GM12878 (cell line): Measurements from ENCODE around the gene SORL1. TPM values are rescaled to one million over a fixed set of nuclear protein-coding genes. Genes with fewer than 3 reads are reported as not detected.

Experiments
- ATAC-seq: fragments of 200-7000 bp; cut with Tn5 transposase; 3 replicates; pipeline ENCODE4 v1.9.1; 2020; ENCODE audit warnings: mild to moderate bottlenecking, moderate library complexity
- BruUV-seq: library from RNA; stranded (reverse); fragments of 400-500 nt; replicated peaks from 2 replicates; lab custom pipeline; 2021; lab: Mats Ljungman, UMichigan
- CTCF ChIA-PET: fragments of 300-600 bp; sonication (Branson Sonifier 250); formaldehyde crosslinking; extraction: SDS; loops from one replicate; lab custom pipeline; 2021; ENCODE audit warnings: inconsistent platforms; lab: Yijun Ruan, JAX
- POLR2A ChIA-PET: fragments of 350-600 bp; formaldehyde crosslinking; extraction: SDS; loops from one replicate; lab custom pipeline; 2021; ENCODE audit warnings: inconsistent platforms; lab: Charles Lee
- RAD21 ChIA-PET: fragments of 300-600 bp; sonication (Branson Sonifier 250); formaldehyde crosslinking; loops from one replicate; lab custom pipeline; 2023; ENCODE audit warnings: antibody characterized with exemption; ENCODE audit not compliant: unreplicated experiment; lab: Charles Lee
- SMC1A ChIA-PET: fragments of 300-600 bp; sonication (Branson Sonifier 250); formaldehyde crosslinking; loops from one replicate; lab custom pipeline; 2023; ENCODE audit not compliant: unreplicated experiment, uncharacterized antibody; lab: Charles Lee
- DNase-seq: peaks from one replicate; pipeline ENCODE4 v3.0.0-alpha.2; 2011; ENCODE audit warnings: low read depth, low spot score
- FAIRE-seq: peaks from 3 replicates; lab custom pipeline; 2011; peaks lifted over from hg19 to GRCh38; lab: Jason Lieb, UNC
- H2AFZ ChIP-seq: 2 replicates; pipeline ENCODE4 v1.6.0; 2011; ENCODE audit warnings: low read depth, low read length, control low read depth; ENCODE audit not compliant: control insufficient read depth
- H3K27ac ChIP-seq: 2 replicates; pipeline ENCODE4 v1.5.1; 2011; ENCODE audit warnings: control low read depth; ENCODE audit not compliant: control insufficient read depth, insufficient read depth
- H3K27me3 ChIP-seq, 2 experiments: replicated peaks in 1 of 2; 2 replicates each; pipeline versions ENCODE4 v1.6.0 to v1.6.1; 2011; ENCODE audit warnings: low read length in 1 of 2; ENCODE audit not compliant: control insufficient read depth in 2 of 2, insufficient read depth in 2 of 2
- H3K36me3 ChIP-seq, 2 experiments: 2 replicates each; pipeline ENCODE4 v1.5.1; 2011; ENCODE audit warnings: low read length in 1 of 2; ENCODE audit not compliant: control insufficient read depth in 2 of 2, insufficient read depth in 2 of 2
- H3K4me1 ChIP-seq: 2 replicates; pipeline ENCODE4 v1.6.1; 2011; ENCODE audit warnings: mild to moderate bottlenecking, low read length, moderate library complexity, mixed read lengths; ENCODE audit not compliant: control insufficient read depth, insufficient read depth
- H3K4me2 ChIP-seq: 2 replicates; pipeline ENCODE4 v1.6.0; 2011; ENCODE audit warnings: control low read depth; ENCODE audit not compliant: control insufficient read depth, insufficient read depth
- H3K4me3 ChIP-seq: fragments of 200-600 bp; sonication (generic); 2 replicates; pipeline ENCODE4 v1.5.1; 2016
- H3K79me2 ChIP-seq: 2 replicates; pipeline ENCODE4 v1.6.0; 2011; ENCODE audit warnings: low read length; ENCODE audit not compliant: control insufficient read depth, insufficient read depth
- H3K9ac ChIP-seq: 2 replicates; pipeline ENCODE4 v1.8.0; 2011; ENCODE audit warnings: low read length, control low read depth, mixed read lengths; ENCODE audit not compliant: control insufficient read depth, insufficient read depth
- H3K9me3 ChIP-seq: replicated peaks from 3 replicates; pipeline ENCODE4 v1.5.1; 2011; ENCODE audit warnings: mild to moderate bottlenecking, low read length; ENCODE audit not compliant: control insufficient read depth, insufficient read depth
- H4K20me1 ChIP-seq: 2 replicates; pipeline ENCODE4 v1.6.0; 2011; ENCODE audit not compliant: control insufficient read depth, insufficient read depth
- ASH2L ChIP-seq: fragments of 300-600, 200-600 bp; sonication (generic); IDR thresholded peaks from 2 replicates; pipeline ENCODE4 v1.6.1; 2017; ENCODE audit warnings: low read depth, mild to moderate bottlenecking, borderline replicate concordance
- BACH1 ChIP-seq: fragments of 450-650 bp; IDR thresholded peaks from 2 replicates; pipeline ENCODE4 v1.6.1; 2017; ENCODE audit warnings: mild to moderate bottlenecking, borderline replicate concordance
- BMI1 ChIP-seq: fragments of 450-650 bp; IDR thresholded peaks from 2 replicates; pipeline ENCODE4 v1.6.1; 2016; ENCODE audit warnings: mild to moderate bottlenecking, moderate library complexity, borderline replicate concordance
- DPF2 ChIP-seq: fragments of 450-650 bp; IDR thresholded peaks from 2 replicates; pipeline ENCODE4 v1.6.1; 2017; ENCODE audit warnings: mild to moderate bottlenecking
- FOXM1 ChIP-seq: IDR thresholded peaks from 2 replicates; pipeline ENCODE4 v1.6.1; 2012; ENCODE audit warnings: low read depth, mild to moderate bottlenecking, inconsistent platforms, low read length, moderate library complexity
- HDAC6 ChIP-seq: fragments of 200-600 bp; sonication (generic); IDR thresholded peaks from one replicate; pipeline ENCODE4 v1.8.0; 2017; ENCODE audit warnings: antibody characterized with exemption; ENCODE audit not compliant: unreplicated experiment
- IKZF2 ChIP-seq, 2 experiments: fragments of 450-650 bp; IDR thresholded peaks; 2 replicates each; pipeline ENCODE4 v1.6.1; 2017; ENCODE audit warnings: mild to moderate bottlenecking in 2 of 2, moderate library complexity in 2 of 2
- IRF4 ChIP-seq: IDR thresholded peaks from 2 replicates; pipeline ENCODE4 v1.6.1; 2011; ENCODE audit warnings: low read depth, low read length
- MEF2A ChIP-seq: IDR thresholded peaks from 2 replicates; pipeline ENCODE4 v1.6.1; 2011; ENCODE audit warnings: low read depth, mild to moderate bottlenecking, low read length, moderate library complexity; ENCODE audit not compliant: insufficient read depth
- NFXL1 ChIP-seq: fragments of 450-650 bp; IDR thresholded peaks from 2 replicates; pipeline ENCODE4 v1.6.1; 2017; ENCODE audit warnings: antibody characterized with exemption, mild to moderate bottlenecking, borderline replicate concordance
- NFYA ChIP-seq: IDR thresholded peaks from 2 replicates; pipeline ENCODE4 v1.6.1; 2011; ENCODE audit warnings: low read depth, mild to moderate bottlenecking, low read length, improper control_type of control experiment, borderline replicate concordance
- NR2F1 ChIP-seq: fragments of 450-650 bp; conservative IDR thresholded peaks from 2 replicates; pipeline ENCODE4 v1.6.1; 2017; ENCODE audit warnings: mild to moderate bottlenecking
- RUNX3 ChIP-seq: IDR thresholded peaks from 2 replicates; pipeline ENCODE4 v1.6.1; 2012; ENCODE audit warnings: low read length, inconsistent platforms
- YBX1 ChIP-seq: fragments of 450-650 bp; IDR thresholded peaks from 2 replicates; pipeline ENCODE4 v1.6.1; 2016; ENCODE audit warnings: antibody characterized with exemption
- WGBS: methylation state at CpG from one replicate; pipeline ENCODE4 v1.1.6; 2016; ENCODE audit warnings: low lambda C conversion rate; ENCODE audit not compliant: insufficient replicate concordance, insufficient coverage; ENCODE audit errors: missing lambda C conversion rate; 5-methylcytosine and 5-hydroxymethylcytosine counted together
- in situ Hi-C: fragments of 300-500 bp; cut with MboI; formaldehyde crosslinking; loops from 9 replicates; pipeline ENCODE4 v1.14.3; 2018; ENCODE audit warnings: mixed read lengths
- intact Hi-C: fragments of 100-400 bp; cut with micrococcal nuclease; formaldehyde crosslinking; loops from one replicate; pipeline ENCODE4 v1.14.2; 2022; ENCODE audit not compliant: unreplicated experiment
- polyA plus RNA-seq, 11 experiments: library from polyadenylated mRNA; depleted of rRNA in 4 of 11; unstranded in 6 of 11; stranded (reverse) in 5 of 11; fragments of >200 nt; fragmentation: Nextera tagmentation in 4 of 11; fragmentation: Illumina TruSeq in 1 of 11; extraction: Ambion mirVana in 4 of 11; extraction: Trizol in 1 of 11; gene quantifications; 1 replicate in 1 of 11; 2 replicates in 10 of 11; pipeline versions ENCODE4 v1.2.1 to v1.2.3, GENCODE V29; 2011 to 2016; ENCODE audit warnings: inconsistent platforms in 2 of 11, missing spikeins in 2 of 11, low read depth in 1 of 11
- total RNA-seq, 4 experiments: library from RNA; depleted of rRNA in 3 of 4; stranded (reverse); fragments of >200 nt in 3 of 4; fragmentation: Illumina TruSeq in 1 of 4; extraction: Trizol in 1 of 4; gene quantifications; 2 replicates each; pipeline versions ENCODE4 v1.2.1 to v1.2.3, GENCODE V29; 2013 to 2021
- TF ChIP-seq, protein P1 (sequence below): IDR thresholded peaks from 2 replicates; pipeline ENCODE4 v1.6.1; 2011; ENCODE audit warnings: low read depth, mild to moderate bottlenecking, low read length, moderate library complexity, borderline replicate concordance; ENCODE audit errors: extremely low read depth
- TF ChIP-seq, protein P2 (sequence below): IDR thresholded peaks from 2 replicates; pipeline ENCODE4 v1.6.1; 2011; ENCODE audit warnings: low read depth, low read length, improper control_type of control experiment, borderline replicate concordance
- TF ChIP-seq, protein P3 (sequence below): IDR thresholded peaks from 2 replicates; pipeline ENCODE4 v1.6.1; 2012; ENCODE audit warnings: low read length, inconsistent platforms
- TF ChIP-seq, protein P4 (sequence below): fragments of 450-650 bp; IDR thresholded peaks from 2 replicates; pipeline ENCODE4 v1.6.1; 2017; ENCODE audit warnings: mild to moderate bottlenecking, moderate library complexity

The SORL1 gene
- total and polyA plus RNA-seq, 10 of the 15 experiments (the other 5 are each of a cell fraction or from before 2014, with no cell fraction given): 20.2 to 107 (median 59.9) TPM

DNA sequence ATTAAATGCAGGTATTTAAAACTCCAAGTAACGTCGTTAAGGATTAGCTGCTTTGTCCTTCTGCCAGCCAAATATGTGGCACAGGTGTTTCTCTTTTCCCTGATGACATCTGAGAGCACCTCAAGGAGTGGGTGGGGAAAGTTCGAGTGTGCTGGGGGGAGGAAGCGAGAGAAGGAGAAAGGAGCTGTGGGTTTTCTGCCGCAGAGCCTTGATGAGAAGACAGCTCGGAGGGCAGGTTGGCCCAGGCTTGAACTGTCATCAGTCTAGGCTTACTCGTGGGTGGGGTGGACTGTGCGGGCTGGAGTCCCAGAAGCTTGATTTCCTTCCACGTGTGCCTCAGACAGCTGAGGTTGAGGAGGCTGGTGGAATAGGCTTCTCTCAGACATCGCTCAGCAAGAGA lies 15.9 kb downstream of the SORL1 start:
- intact Hi-C loops (no loop called here), in situ Hi-C loops (loop anchor here (25.0 kb wide), 1 partner anchor 1594 kb away; the partner anchor contains the start of gene HSPA8)
- H3K9me3 ChIP-seq: no peaks in the 10 kb centered on the region; the same call in 2 of the 3 replicates
- SMC1A ChIA-PET: interaction anchor here (0.8 to 15.0 kb wide), 26 partner anchors 12 to 148 kb away, joined by 3 to 266 read pairs (median 5); partner anchors contain the start of genes SORL1 and SORL1-AS1
- ATAC-seq (peak; percentile 65), DNase-seq (peak; percentile 90), FAIRE-seq (peak; percentile 27)
- H4K20me1 ChIP-seq: no peaks in the 10 kb centered on the region
- RAD21 ChIA-PET: interaction anchor here (0.8 to 10.9 kb wide), 24 partner anchors 9 to 131 kb away, joined by 3 to 232 read pairs (median 6); partner anchors contain the start of genes SORL1 and SORL1-AS1
- H3K79me2 ChIP-seq: peaks cover 93% of the 10 kb centered on the region
- peak overlapping the region; percentile 54; the same call in 1 of the 2 replicates for H3K4me3 ChIP-seq
- peak overlapping the region; percentile 83 for H3K27ac ChIP-seq
- peaks cover 78% of the 10 kb centered on the region for H3K4me1 ChIP-seq
- H3K27me3 ChIP-seq: no peaks in the 10 kb centered on the region
- WGBS: under 1% methylated on average over 10 of the region's 10 CpGs
- CTCF ChIA-PET: interaction anchor here (0.7 to 4.0 kb wide), 12 partner anchors 12 to 123 kb away, joined by 3 to 21 read pairs (median 4); partner anchors contain the start of genes SORL1 and SORL1-AS1
- no TSS peak for BruUV-seq
- H3K9ac ChIP-seq: peak overlapping the region; percentile 67
- peaks cover 12 to 25% of the 10 kb centered on the region in 2 experiments; a peak in 3 of 4 replicates for H3K36me3 ChIP-seq
- POLR2A ChIA-PET: interaction anchor here (0.8 to 7.9 kb wide), 9 partner anchors 12 to 175 kb away, joined by 3 to 86 read pairs (median 13); partner anchors contain the start of genes SC5D, SORL1 and SORL1-AS1
- no peak overlapping the region for H2AFZ ChIP-seq
- peak overlapping the region; percentile 50 for H3K4me2 ChIP-seq
- TF ChIP-seq HDAC6 (no peak), MEF2A (peak; percentile 82), DPF2 (peak; percentile 88), NFYA (no peak), RUNX3 (peak; percentile 96), ASH2L (no peak), IKZF2 (IDR thresholded peaks at IDR 0.05) (peak; percentile 96 to 97), NFXL1 (no peak), FOXM1 (peak; percentile 90; the same call in 1 of the 2 replicates), NR2F1 (0 out of 2 replicates have a peak, but pooled peaks have one; percentile 8), YBX1 (no peak), BACH1 (no peak; the same call in 1 of the 2 replicates), IRF4 (peak; percentile 87), BMI1 (peak; percentile 71)
- TF ChIP-seq, protein P1, sequence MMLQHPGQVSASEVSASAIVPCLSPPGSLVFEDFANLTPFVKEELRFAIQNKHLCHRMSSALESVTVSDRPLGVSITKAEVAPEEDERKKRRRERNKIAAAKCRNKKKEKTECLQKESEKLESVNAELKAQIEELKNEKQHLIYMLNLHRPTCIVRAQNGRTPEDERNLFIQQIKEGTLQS: no peak
- TF ChIP-seq, protein P2, sequence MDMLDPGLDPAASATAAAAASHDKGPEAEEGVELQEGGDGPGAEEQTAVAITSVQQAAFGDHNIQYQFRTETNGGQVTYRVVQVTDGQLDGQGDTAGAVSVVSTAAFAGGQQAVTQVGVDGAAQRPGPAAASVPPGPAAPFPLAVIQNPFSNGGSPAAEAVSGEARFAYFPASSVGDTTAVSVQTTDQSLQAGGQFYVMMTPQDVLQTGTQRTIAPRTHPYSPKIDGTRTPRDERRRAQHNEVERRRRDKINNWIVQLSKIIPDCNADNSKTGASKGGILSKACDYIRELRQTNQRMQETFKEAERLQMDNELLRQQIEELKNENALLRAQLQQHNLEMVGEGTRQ: no peak; the same call in 1 of the 2 replicates
- TF ChIP-seq, protein P3, sequence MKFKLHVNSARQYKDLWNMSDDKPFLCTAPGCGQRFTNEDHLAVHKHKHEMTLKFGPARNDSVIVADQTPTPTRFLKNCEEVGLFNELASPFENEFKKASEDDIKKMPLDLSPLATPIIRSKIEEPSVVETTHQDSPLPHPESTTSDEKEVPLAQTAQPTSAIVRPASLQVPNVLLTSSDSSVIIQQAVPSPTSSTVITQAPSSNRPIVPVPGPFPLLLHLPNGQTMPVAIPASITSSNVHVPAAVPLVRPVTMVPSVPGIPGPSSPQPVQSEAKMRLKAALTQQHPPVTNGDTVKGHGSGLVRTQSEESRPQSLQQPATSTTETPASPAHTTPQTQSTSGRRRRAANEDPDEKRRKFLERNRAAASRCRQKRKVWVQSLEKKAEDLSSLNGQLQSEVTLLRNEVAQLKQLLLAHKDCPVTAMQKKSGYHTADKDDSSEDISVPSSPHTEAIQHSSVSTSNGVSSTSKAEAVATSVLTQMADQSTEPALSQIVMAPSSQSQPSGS: peak; percentile 85
- TF ChIP-seq, protein P4, sequence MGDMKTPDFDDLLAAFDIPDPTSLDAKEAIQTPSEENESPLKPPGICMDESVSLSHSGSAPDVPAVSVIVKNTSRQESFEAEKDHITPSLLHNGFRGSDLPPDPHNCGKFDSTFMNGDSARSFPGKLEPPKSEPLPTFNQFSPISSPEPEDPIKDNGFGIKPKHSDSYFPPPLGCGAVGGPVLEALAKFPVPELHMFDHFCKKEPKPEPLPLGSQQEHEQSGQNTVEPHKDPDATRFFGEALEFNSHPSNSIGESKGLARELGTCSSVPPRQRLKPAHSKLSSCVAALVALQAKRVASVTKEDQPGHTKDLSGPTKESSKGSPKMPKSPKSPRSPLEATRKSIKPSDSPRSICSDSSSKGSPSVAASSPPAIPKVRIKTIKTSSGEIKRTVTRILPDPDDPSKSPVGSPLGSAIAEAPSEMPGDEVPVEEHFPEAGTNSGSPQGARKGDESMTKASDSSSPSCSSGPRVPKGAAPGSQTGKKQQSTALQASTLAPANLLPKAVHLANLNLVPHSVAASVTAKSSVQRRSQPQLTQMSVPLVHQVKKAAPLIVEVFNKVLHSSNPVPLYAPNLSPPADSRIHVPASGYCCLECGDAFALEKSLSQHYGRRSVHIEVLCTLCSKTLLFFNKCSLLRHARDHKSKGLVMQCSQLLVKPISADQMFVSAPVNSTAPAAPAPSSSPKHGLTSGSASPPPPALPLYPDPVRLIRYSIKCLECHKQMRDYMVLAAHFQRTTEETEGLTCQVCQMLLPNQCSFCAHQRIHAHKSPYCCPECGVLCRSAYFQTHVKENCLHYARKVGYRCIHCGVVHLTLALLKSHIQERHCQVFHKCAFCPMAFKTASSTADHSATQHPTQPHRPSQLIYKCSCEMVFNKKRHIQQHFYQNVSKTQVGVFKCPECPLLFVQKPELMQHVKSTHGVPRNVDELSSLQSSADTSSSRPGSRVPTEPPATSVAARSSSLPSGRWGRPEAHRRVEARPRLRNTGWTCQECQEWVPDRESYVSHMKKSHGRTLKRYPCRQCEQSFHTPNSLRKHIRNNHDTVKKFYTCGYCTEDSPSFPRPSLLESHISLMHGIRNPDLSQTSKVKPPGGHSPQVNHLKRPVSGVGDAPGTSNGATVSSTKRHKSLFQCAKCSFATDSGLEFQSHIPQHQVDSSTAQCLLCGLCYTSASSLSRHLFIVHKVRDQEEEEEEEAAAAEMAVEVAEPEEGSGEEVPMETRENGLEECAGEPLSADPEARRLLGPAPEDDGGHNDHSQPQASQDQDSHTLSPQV: no peak
